Measurements from ENCODE around the gene HK1.
"Not testable (repeated sequence)": the region's sequence is repeated elsewhere in the genome, so short reads cannot be mapped to it uniquely, and the experiment has no call there.

Gene HK1

DNA sequence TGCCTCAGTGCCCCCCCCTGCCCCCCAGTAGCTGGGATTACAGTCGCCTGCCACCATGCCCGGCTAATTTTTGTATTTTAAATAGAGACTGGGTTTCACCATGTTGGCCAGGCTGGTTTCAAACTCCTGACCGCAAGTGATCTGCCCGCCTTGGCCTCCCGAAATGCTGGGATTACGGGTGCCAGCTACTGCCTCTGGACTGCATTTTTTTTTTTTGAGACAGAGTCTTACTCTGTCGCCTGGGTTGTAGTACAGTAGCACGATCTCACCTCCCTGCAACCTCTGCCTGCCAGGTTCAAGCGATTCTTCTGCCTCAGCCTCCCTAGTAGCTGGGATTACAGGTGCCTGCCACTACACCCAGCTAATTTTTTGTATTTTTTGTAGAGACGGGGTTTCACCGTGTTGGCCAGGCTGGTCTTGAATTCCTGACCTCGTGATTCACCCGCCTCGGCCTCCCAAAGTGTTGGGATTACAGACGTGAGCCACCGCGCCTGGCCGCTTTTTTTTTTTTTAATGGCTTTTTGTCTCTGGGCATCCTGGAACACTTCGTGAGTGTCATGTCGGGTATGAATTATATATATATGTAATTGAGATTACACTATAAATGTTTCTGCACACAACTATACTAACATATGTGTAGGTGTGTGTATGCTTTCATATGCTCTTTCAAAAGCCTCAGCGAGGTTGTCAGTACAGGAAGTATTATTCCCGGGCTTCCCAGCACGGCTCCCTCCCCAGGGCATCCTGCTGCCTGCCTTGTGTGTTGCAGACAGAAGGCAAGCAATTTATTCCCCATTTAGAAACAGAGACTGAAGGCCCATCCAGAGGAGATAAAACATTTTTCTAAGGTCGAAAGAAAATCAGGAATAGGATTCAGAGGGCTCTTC is 47.6 kb downstream of the HK1 start:
- H3K4me3 ChIP-seq (ENCODE audit: insufficient read depth, low read depth, low read length); H3K36me3 ChIP-seq (ENCODE audit: control insufficient read depth, insufficient read depth, low read length); H3K27me3 ChIP-seq (ENCODE audit: control insufficient read depth, insufficient read depth, low read length, poor library complexity, severe bottlenecking); H3K9me3 ChIP-seq (ENCODE audit: control insufficient read depth, low read length): not testable (repeated sequence)
- WGBS, 2 experiments: 33 to 38% methylated on average over 22 to 24 of the region's 24 CpGs
- peak overlapping the region; percentile 2 for H3K27ac ChIP-seq (ENCODE audit: insufficient read depth, low read depth, low read length, poor library complexity, severe bottlenecking)
- H3K4me1 ChIP-seq (ENCODE audit: control insufficient read depth, insufficient read depth, low read length): peaks cover 27% of the 10 kb centered on the region

DNA sequence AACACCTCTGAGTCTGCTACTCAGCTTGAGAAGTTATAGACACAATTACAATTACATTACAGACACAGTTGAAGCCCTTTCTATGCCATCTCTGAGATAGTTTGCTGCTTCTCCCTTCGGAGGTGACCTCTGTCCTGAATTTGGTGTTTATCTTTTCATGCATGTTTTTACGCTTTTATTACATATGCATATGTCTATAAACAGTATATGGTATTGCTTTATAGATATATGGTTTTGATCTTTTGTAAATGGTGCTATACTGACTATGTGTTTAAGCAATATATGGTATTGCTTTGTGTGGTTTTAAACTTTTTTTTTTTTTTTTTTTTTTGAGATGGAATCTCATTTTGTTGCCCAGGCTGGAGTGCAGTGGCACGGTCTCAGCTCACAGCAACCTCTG is 48.4 kb downstream of the HK1 start:
- no peaks in the 10 kb centered on the region for H3K27me3 ChIP-seq (ENCODE audit: control insufficient read depth, insufficient read depth, low read length, poor library complexity, severe bottlenecking)
- no peaks in the 10 kb centered on the region for H3K36me3 ChIP-seq (ENCODE audit: control insufficient read depth, insufficient read depth, low read length)
- H3K4me1 ChIP-seq (ENCODE audit: control insufficient read depth, insufficient read depth, low read length): peaks cover 27% of the 10 kb centered on the region
- 75 to 88% methylated on average over 2 of the region's 3 CpGs for WGBS, 2 experiments
- H3K9me3 ChIP-seq (ENCODE audit: control insufficient read depth, low read length): no peaks in the 10 kb centered on the region
- H3K27ac ChIP-seq (ENCODE audit: insufficient read depth, low read depth, low read length, poor library complexity, severe bottlenecking): no peak overlapping the region
- no peak overlapping the region for H3K4me3 ChIP-seq (ENCODE audit: insufficient read depth, low read depth, low read length)

DNA sequence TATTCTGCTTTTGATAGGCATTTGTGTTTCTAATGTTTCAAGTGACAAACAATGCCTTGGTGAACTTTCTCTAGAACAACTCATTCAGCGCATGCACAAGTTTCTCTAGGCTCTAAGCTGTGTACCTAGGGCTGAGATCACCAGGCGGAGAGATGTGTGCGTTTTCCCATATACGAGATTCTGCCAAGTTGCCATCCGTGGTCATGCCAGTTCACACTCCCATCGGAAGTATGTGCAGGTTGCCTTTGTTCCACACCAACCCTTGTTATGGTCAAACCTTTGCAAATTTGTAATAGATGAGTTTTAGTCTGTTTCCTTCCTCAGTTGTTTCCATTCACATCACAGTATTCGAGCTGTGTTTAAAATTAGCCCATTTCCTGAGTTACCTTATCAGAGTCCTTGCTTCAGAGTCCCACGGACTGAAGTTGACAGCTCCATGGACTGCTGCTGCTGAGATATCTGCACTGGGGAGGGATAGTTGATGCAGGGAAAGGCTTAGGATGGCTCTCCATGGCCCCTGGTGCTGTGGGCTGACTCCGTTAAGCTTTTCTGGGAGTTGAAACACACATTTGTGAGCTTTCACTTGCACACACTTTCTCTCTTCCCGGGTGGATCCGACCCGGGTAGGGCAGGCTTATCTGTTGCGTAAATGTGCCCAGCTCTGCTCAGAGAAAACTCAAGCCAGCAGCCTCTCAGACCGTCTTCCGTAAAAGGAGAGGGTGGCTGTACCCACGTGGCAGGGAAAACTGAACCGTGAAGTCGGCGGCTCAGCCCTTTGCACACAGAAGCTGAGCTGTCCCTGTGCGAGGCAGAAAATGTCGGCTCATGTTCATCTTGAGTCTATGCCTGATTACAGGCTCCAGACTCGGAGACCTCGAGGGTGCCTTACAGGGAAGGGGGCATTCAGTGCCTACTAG is 49.4 kb downstream of the HK1 start:
- H3K9me3 ChIP-seq (ENCODE audit: control insufficient read depth, low read length): no peaks in the 10 kb centered on the region
- no peaks in the 10 kb centered on the region for H3K27me3 ChIP-seq (ENCODE audit: control insufficient read depth, insufficient read depth, low read length, poor library complexity, severe bottlenecking)
- 80 to 81% methylated on average over 23 of the region's 23 CpGs for WGBS, 2 experiments
- no peaks in the 10 kb centered on the region for H3K36me3 ChIP-seq (ENCODE audit: control insufficient read depth, insufficient read depth, low read length)
- H3K27ac ChIP-seq (ENCODE audit: insufficient read depth, low read depth, low read length, poor library complexity, severe bottlenecking): no peak overlapping the region
- H3K4me3 ChIP-seq (ENCODE audit: insufficient read depth, low read depth, low read length): no peak overlapping the region
- peaks cover 27% of the 10 kb centered on the region for H3K4me1 ChIP-seq (ENCODE audit: control insufficient read depth, insufficient read depth, low read length)

DNA sequence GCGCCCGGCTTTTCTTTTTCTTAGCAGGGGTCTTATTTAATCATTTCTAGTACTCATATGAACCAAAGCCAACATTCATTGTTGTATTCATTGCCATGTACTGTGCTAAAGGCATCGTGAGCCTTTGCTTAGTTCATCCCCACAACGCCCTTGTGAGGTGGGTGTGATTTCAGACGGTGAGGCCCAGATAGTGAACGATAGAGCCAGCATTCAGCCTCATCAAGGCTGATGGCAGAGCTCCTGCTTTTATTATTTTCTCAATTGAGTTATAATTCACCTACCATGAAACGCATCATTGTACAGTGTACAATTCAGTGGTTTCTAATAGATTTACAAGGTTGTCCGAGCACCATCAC is 50.1 kb downstream of the HK1 start:
- no peaks in the 10 kb centered on the region for H3K36me3 ChIP-seq (ENCODE audit: control insufficient read depth, insufficient read depth, low read length)
- no peak overlapping the region for H3K4me3 ChIP-seq (ENCODE audit: insufficient read depth, low read depth, low read length)
- no peak overlapping the region for H3K27ac ChIP-seq (ENCODE audit: insufficient read depth, low read depth, low read length, poor library complexity, severe bottlenecking)
- no peaks in the 10 kb centered on the region for H3K9me3 ChIP-seq (ENCODE audit: control insufficient read depth, low read length)
- H3K27me3 ChIP-seq (ENCODE audit: control insufficient read depth, insufficient read depth, low read length, poor library complexity, severe bottlenecking): no peaks in the 10 kb centered on the region
- H3K4me1 ChIP-seq (ENCODE audit: control insufficient read depth, insufficient read depth, low read length): peaks cover 32% of the 10 kb centered on the region
- 87 to 88% methylated on average over 8 of the region's 8 CpGs for WGBS, 2 experiments

DNA sequence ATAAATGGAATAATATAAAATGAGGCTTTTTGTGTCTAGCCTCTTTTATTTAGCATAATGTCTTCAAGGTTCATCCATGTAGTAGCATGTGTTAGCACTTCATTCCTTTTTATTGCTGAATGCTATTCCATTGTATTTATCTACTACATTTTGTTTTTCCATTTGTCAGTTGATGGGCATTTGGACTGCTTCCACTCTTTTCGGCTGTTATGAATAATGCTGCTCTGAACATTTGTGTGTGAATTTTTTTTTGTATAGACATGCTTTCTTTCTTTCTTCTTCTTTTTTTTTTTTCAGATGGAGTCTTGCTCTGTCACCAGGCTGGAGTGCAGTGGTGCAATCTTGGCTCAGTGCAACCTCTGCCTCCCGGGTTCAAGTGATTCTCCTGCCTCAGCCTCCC is 50.6 kb downstream of the HK1 start:
- not testable (repeated sequence) for H3K27ac ChIP-seq (ENCODE audit: insufficient read depth, low read depth, low read length, poor library complexity, severe bottlenecking); H3K36me3 ChIP-seq (ENCODE audit: control insufficient read depth, insufficient read depth, low read length); H3K4me3 ChIP-seq (ENCODE audit: insufficient read depth, low read depth, low read length); H3K9me3 ChIP-seq (ENCODE audit: control insufficient read depth, low read length); H3K27me3 ChIP-seq (ENCODE audit: control insufficient read depth, insufficient read depth, low read length, poor library complexity, severe bottlenecking)
- WGBS, 2 experiments: 80 to 87% methylated on average over 1 to 2 of the region's 2 CpGs
- peaks cover 35% of the 10 kb centered on the region for H3K4me1 ChIP-seq (ENCODE audit: control insufficient read depth, insufficient read depth, low read length)

DNA sequence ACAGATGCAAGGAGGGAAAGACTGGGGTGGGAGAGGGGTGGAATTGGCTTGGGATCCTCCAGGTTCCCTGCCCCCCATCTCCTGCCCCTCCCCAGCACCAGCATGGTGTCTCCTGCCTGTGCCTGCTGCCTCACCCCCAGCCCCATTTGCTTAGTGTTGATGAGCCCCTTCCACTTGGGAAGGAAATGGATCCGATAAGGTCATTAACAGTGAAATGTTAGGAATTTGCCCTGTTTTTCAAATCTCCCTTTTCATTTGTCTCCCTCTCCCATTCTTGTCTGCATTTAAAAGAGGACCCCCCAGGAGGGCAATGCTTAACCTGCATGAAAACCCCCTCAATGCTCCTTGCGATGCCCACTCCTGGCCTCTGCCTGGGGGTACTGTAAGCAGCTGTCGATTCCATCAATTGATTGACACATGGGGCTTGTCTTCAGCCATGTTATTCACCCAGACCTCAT is 51.5 kb downstream of the HK1 start:
- H3K27ac ChIP-seq (ENCODE audit: insufficient read depth, low read depth, low read length, poor library complexity, severe bottlenecking): no peak overlapping the region
- H3K36me3 ChIP-seq (ENCODE audit: control insufficient read depth, insufficient read depth, low read length): no peaks in the 10 kb centered on the region
- no peak overlapping the region for H3K4me3 ChIP-seq (ENCODE audit: insufficient read depth, low read depth, low read length)
- no peaks in the 10 kb centered on the region for H3K27me3 ChIP-seq (ENCODE audit: control insufficient read depth, insufficient read depth, low read length, poor library complexity, severe bottlenecking)
- 5 to 14% methylated on average over 3 of the region's 3 CpGs for WGBS, 2 experiments
- H3K9me3 ChIP-seq (ENCODE audit: control insufficient read depth, low read length): no peaks in the 10 kb centered on the region
- H3K4me1 ChIP-seq (ENCODE audit: control insufficient read depth, insufficient read depth, low read length): peaks cover 35% of the 10 kb centered on the region

DNA sequence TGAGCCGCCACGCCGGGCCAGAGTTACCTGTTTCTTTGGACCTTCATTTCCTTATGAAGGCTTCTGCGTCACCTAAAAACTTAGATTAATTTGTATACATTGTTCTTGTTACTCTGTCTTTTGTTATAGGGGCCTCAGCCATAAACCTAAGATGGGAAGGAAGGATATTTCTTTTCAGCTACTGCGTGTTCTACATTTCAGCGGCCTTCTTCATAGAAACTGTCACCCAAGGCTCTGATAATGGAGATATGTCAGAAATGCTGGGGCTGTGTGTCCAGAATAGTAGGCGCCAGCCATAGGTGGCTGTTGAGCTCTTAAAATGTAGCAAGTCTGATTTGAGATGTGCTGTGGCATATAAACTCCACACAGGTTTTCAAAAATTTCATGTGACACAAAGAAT is 52.9 kb downstream of the HK1 start:
- no peak overlapping the region for H3K4me3 ChIP-seq (ENCODE audit: insufficient read depth, low read depth, low read length)
- H3K27me3 ChIP-seq (ENCODE audit: control insufficient read depth, insufficient read depth, low read length, poor library complexity, severe bottlenecking): no peaks in the 10 kb centered on the region
- H3K9me3 ChIP-seq (ENCODE audit: control insufficient read depth, low read length): no peaks in the 10 kb centered on the region
- peaks cover 28% of the 10 kb centered on the region for H3K4me1 ChIP-seq (ENCODE audit: control insufficient read depth, insufficient read depth, low read length)
- H3K27ac ChIP-seq (ENCODE audit: insufficient read depth, low read depth, low read length, poor library complexity, severe bottlenecking): no peak overlapping the region
- no peaks in the 10 kb centered on the region for H3K36me3 ChIP-seq (ENCODE audit: control insufficient read depth, insufficient read depth, low read length)
- 94 to 95% methylated on average over 7 of the region's 7 CpGs for WGBS, 2 experiments

DNA sequence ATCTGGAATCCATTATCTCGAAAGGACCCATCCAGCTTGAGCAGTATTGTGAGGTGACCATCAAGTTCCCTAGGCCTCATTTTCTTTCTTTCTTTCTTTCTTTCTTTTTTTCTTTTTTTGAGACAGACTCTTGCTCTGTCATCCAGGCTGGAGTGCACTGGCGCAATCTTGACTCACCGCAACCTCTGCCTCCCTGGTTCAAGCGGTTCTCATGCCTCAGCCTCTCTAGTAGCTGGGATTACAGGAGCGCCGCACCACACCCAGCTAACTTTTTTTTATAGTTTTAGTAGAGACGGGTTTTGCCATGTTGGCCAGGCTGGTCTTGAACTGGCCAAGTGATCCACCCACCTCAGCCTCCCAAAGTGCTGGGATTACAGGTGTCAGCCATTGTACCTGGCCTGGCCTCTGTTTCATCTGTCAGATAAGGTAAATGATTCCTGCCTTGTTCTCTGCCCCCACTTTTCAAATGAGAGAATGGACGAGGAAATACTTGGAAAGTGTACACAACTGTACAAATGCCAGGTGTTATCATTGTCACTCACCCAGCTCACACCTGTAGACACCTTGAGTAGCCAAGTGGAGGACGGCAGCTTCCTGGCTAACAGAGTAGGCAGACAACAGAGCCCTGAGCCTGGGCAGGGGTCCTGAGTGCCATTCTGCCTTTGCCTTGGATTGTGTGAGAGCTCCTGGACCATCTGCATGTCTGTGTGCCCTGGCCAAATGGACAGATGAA is 54.1 kb downstream of the HK1 start:
- Histone ChIP-seq H3K9me3 (ENCODE audit: control insufficient read depth, low read length) (no peaks in the 10 kb centered on the region), H3K4me1 (ENCODE audit: control insufficient read depth, insufficient read depth, low read length) (peaks cover 27% of the 10 kb centered on the region), H3K36me3 (ENCODE audit: control insufficient read depth, insufficient read depth, low read length) (no peaks in the 10 kb centered on the region), H3K27me3 (ENCODE audit: control insufficient read depth, insufficient read depth, low read length, poor library complexity, severe bottlenecking) (no peaks in the 10 kb centered on the region), H3K4me3 (ENCODE audit: insufficient read depth, low read depth, low read length) (no peak overlapping the region), H3K27ac (ENCODE audit: insufficient read depth, low read depth, low read length, poor library complexity, severe bottlenecking) (no peak overlapping the region)
- WGBS, 2 experiments: 92 to 93% methylated on average over 9 of the region's 9 CpGs

DNA sequence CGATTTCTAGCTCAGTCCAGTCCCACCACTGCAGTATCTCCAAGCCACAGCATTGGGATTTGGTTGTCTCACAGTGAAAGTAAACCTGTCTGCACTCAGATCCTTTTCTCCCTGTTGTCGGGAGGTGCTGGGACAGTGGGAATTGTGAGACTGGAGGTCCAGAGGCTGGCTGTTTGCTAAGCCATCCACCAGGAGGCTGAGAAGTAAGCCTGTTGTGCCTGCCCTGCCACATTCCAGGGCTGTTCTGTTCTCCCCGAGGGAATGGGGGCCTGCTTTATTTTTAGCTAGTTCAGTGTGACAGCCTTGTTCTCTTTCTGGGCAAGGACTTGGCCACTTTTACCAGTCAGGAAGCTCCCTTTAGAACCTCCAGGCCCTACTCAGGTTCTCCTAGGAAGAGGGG is 54.9 kb downstream of the HK1 start:
- H3K4me3 ChIP-seq (ENCODE audit: insufficient read depth, low read depth, low read length): no peak overlapping the region
- H3K9me3 ChIP-seq (ENCODE audit: control insufficient read depth, low read length): no peaks in the 10 kb centered on the region
- H3K27ac ChIP-seq (ENCODE audit: insufficient read depth, low read depth, low read length, poor library complexity, severe bottlenecking): no peak overlapping the region
- H3K36me3 ChIP-seq (ENCODE audit: control insufficient read depth, insufficient read depth, low read length): no peaks in the 10 kb centered on the region
- 44 to 49% methylated on average over 3 of the region's 3 CpGs for WGBS, 2 experiments
- no peaks in the 10 kb centered on the region for H3K27me3 ChIP-seq (ENCODE audit: control insufficient read depth, insufficient read depth, low read length, poor library complexity, severe bottlenecking)
- H3K4me1 ChIP-seq (ENCODE audit: control insufficient read depth, insufficient read depth, low read length): peaks cover 29% of the 10 kb centered on the region

DNA sequence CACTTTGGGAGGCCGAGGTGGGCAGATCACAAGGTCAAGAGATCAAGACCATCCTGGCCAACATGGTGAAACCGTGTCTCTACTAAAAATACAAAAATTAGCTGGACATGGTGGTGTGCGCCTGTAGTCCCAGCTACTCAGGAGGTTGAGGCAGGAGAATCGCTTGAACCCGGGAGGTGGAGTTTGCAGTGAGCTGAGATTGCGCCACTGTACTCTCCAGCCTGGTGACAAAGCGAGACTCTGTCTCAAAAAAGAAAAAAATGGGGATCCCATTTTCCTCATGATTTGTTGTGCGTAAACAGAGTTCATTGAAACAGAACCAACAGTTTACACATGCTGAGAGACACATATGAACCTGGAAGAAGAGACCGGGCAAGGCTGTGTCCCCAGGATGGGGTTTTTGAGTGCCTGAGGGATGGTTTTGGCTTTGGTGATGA is 55.6 kb downstream of the HK1 start:
- H3K36me3 ChIP-seq (ENCODE audit: control insufficient read depth, insufficient read depth, low read length); H3K9me3 ChIP-seq (ENCODE audit: control insufficient read depth, low read length); H3K27me3 ChIP-seq (ENCODE audit: control insufficient read depth, insufficient read depth, low read length, poor library complexity, severe bottlenecking); H3K27ac ChIP-seq (ENCODE audit: insufficient read depth, low read depth, low read length, poor library complexity, severe bottlenecking); H3K4me3 ChIP-seq (ENCODE audit: insufficient read depth, low read depth, low read length): not testable (repeated sequence)
- 91 to 92% methylated on average over 9 of the region's 9 CpGs for WGBS, 2 experiments
- peaks cover 35% of the 10 kb centered on the region for H3K4me1 ChIP-seq (ENCODE audit: control insufficient read depth, insufficient read depth, low read length)

Data from ectodermal cell (in vitro differentiated cells).